ENCODE measurements around the gene TET2.

GRCh38 chr4:105147553-105148161, 981 bp downstream of the TET2 start:
- TF ChIP-seq CTCF (IDR thresholded peaks at IDR 0.05) (no peak), POLR2A (IDR thresholded peaks at IDR 0.05) (no peak)
